Stimulated activated CD4-positive, alpha-beta T cell treated with anti-CD3 and anti-CD28 coated beads, Interleukin-4, amount 100 ng/mL, for 48 hours (primary cell): ENCODE data around the gene CPT1A.

ENCODE experiments used
- DNase-seq, 2 donors: peaks; one replicate each; pipeline ENCODE4 v3.0.0-alpha.2; 2020; ENCODE audit warnings: low read depth in 2 of 2

The CPT1A gene

GRCh38 chr11:68854273-68854958 lies 12.7 kb upstream of the CPT1A start:
- DNase-seq, result no peak

DNA sequence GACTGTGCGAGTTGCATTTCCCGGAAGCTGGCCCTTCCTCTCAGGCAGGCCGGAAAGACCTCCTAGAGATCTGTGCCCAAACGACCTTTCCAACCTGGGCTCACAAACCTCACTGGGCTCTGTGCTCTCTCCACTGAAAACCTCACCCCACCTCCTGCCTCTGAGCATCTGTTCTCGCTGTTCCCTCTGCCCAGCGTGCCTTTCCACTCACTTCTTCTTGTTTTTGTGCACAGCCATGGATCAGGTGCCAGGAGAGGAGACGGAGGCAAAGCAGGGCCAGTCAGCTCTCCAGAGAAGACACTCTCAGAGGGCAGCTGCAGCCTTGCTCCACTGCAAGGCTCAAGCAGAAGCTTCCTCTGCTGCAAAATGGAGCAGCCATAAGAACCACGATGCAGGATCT lies 10.9 kb upstream of the CPT1A start:
- DNase-seq, result no peak

- DNase-seq, result no peak
Measured at GRCh38 chr11:68848429-68848828, 6.7 kb upstream of the CPT1A start.

GRCh38 chr11:68847395-68847794 lies 5.7 kb upstream of the CPT1A start:
- DNase-seq, result no peak

- DNase-seq, result no peak
Measured at GRCh38 chr11:68845351-68846002, 3.8 kb upstream of the CPT1A start.

GRCh38 chr11:68844801-68845200 lies 3.1 kb upstream of the CPT1A start:
- no peak for DNase-seq

DNA sequence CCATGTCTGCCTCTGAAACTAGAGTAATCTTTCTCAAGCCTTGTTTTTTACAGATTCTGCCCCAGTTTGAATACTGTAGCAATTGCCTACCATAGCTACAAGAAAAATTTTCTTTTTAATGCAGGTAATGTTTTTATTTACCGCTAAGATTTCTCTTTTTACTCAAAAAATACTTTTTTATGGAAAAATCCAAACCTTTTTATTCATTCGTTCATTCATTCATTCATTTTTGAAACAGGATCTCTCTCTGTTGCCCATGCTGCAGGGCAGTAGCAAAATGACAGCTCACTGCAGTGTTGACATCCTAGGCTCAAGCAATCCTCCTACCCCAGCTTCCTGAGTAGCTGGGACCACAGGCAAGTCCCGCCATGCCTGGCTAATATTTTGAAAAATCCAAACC lies 2.7 kb upstream of the CPT1A start:
- DNase-seq, result no peak

DNA sequence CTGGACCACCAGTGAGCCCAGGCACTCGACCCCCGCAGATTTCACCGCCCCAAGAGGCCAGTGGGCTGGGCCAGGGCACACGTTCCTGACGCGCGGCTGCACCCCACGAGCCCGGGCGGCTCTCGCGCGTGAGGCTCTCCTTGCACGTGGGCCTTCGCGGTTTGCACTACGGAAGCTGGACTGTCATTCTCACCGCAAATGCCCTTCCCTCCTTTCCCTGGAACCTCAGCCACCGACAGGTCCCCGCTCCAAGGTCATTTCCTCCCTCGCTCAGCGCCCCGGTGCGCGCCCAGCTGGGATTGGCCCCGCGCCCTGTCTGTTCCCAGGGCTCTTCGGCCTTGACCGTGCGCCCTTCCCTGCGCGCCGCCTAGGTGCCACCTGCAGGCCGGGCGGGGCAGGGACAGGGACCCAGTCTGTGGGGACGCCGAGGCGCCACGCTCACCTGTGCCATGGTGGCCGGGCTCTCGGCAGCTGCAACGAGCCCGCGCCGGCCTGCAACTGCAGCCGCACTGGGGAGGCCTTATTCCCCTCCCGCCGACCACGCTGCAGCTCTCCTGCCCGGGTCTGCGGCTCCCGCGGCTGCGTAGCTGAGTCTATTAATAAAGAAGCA lies 2.1 kb upstream of the CPT1A start:
- DNase-seq, result peak; percentile 64 to 73

DNA sequence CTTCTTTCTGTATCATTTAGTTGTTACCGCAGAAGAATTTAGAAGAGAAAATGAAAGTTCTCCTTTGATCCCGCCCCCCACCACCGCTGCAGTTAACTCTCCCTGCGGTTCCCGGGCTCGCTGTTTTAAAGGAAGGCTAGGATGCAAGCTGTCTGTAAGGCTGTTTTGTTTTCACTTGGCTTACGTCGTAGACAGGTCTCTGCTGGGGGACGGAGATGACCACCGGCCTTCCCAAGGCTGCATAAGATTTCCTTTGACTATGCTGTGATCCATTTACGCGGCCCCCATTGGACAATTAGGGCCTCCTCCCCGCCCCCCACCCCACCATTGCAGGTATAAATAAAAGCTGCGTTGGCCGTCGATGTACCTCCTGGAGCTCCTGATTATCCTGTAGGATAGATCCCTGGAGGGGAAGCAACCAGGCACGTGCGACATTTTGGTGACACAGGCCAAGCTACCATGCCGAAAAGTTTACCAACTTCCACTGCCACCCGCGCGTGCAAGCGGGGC lies 1.4 kb upstream of the CPT1A start:
- no peak for DNase-seq

- DNase-seq, result no peak
Measured at GRCh38 chr11:68842427-68843051, 823 bp upstream of the CPT1A start.

DNA sequence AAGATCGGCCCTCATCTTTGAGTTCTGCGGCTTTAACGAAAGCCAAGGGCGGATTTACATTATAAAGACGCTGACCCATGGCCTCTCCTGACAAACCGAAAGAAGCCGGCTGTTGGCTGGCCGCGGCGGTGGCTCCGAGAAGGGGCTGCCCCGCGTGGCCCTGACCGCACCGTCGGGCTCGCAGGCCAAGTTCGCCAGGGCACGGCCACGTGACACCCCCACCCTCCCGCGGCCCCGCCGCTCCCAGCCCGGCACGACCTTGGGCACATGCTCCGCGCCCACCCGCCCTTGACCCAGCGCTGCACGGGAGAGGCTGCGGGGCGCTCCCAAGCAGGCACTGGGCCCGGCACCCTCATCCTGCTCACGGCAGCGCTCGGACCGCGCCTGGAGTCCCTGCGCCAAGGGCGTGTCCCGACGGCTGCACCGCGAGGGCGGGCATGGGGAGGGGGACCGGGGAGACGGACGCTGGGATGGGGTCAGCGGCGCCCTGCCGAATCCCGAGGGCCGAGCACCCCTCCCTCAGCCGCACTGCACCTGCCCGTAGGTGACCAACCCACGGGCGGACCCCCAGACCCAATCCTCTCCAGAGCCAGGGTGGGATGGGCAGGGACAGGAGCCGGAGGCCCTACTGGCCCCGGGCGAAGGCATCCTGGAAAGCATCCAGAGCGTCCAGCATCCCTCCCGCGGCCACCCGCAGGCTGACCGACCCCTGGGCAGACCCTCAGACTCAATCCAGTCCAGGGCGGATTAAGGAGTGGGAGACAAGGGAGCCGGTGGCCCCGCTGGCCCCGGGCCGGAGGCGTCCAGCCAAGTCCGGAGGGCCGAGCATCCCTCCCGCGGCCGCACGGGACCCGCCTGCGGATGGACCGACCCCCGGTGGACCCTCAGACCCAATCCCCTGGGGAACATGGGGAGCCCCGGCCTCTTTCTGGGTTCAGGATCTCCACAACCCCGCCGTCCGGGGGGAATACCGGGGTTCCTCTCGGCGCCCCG lies 759 bp downstream of the CPT1A start:
- no peak for DNase-seq

DNA sequence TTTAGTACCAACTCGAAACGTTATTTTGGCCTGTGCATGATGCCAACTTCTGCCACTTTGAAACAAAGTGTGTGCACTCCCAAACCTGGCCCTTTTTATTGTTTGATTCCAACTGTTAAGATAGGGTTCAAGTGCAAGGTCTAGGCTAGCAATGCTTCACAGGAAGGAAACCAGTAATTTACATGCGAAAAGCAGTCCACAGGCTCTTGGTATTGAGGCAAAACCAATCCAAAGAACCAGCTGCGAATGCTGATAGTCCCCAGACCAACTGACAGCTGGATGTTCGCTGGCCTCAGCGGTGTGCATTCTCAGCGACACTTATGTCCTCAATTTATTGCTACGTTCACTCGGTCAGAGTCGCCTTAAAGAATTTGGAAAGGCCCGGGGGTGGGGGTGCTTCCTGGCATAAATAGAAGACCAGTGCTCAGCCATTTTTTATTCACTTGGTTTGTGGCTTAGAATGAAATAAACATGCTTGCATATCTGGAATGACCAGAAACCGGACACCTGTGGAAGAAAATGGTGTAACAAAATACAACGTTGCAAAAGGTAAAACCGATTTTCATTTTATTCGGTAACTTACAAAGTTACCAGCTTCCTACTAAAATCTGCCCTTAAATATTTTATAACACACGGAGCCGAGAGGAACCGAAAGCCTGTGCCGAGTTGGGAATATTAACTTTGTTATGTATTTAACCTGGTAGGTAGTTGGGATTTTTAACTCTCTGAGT lies 1.6 kb downstream of the CPT1A start:
- no peak for DNase-seq

DNA sequence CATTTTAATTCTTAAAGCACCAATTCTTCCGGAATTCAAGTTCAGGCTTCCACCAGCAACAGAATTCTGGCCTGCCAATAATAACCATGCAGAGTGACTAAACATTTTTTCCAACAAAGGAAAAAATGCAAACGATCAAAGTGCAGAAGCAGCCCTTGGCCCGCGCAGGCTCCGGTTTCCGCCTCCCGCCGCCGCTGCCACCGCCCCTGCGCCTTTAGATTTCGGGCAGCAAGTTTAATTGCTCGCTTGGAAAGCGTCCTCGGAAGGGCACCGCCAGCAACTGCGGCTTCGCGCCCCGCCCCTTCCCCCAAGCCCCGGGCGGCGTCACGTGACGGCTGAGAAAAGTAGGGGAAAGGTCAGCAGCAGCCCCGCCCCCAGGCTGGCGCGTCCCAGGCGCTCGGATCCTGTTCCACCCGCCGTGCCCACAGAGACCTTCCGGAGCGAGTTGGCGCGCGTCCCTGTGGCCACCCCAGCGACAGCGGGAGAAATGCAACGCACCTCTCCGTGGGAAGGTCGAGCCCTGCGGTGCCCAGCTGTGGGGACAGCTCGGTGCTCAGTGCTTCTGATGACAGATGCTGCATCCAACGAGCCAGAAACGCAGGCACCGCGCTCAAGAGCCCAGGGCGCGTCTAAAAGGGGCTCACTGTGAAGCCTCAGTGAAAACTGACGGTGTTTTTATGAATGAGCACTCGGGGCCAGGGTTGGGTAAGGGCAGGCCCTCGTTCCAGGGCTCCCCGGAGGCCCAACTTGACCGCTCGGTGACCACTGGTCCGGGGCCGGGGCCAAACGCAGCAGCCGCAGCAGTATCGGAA lies 2.5 kb downstream of the CPT1A start:
- DNase-seq, result peak; percentile 91 to 95

- DNase-seq, result no peak
Measured at GRCh38 chr11:68838572-68838964, 3.1 kb downstream of the CPT1A start.

GRCh38 chr11:68837583-68838571 lies 3.8 kb downstream of the CPT1A start:
- no peak for DNase-seq

GRCh38 chr11:68835749-68836148 lies 6.0 kb downstream of the CPT1A start:
- DNase-seq, result no peak

GRCh38 chr11:68835328-68835727 lies 6.4 kb downstream of the CPT1A start:
- DNase-seq, result no peak

GRCh38 chr11:68832476-68833181 lies 9.1 kb downstream of the CPT1A start:
- DNase-seq, result no peak
